Measurements from ENCODE around the gene LSM11.

DNA sequence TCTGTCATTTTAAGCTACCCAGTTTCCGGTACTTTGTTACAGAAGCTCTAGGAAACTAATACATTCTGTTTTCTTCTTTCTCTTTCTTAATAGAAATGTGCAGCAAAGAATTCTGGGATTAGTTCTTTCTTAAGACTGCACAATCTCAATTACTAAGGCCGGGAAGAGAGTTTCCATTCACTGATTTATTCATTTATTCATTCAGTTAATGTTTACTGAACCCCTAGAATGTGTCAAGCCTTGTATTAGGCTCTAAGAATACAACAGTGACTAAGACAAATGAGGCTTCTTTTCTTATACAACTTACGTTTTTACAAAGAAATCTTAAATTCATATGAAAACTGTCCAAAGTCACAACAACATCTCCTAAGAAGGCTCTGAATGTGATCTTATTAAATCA lies 39.8 kb upstream of the LSM11 start:
- TF ChIP-seq POLR2A (IDR thresholded peaks at IDR 0.05) = no peak
- TF ChIP-seq, protein P1, sequence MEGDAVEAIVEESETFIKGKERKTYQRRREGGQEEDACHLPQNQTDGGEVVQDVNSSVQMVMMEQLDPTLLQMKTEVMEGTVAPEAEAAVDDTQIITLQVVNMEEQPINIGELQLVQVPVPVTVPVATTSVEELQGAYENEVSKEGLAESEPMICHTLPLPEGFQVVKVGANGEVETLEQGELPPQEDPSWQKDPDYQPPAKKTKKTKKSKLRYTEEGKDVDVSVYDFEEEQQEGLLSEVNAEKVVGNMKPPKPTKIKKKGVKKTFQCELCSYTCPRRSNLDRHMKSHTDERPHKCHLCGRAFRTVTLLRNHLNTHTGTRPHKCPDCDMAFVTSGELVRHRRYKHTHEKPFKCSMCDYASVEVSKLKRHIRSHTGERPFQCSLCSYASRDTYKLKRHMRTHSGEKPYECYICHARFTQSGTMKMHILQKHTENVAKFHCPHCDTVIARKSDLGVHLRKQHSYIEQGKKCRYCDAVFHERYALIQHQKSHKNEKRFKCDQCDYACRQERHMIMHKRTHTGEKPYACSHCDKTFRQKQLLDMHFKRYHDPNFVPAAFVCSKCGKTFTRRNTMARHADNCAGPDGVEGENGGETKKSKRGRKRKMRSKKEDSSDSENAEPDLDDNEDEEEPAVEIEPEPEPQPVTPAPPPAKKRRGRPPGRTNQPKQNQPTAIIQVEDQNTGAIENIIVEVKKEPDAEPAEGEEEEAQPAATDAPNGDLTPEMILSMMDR (IDR thresholded peaks at IDR 0.05) = no peak
